Ovary (tissue), 9 donors: ENCODE measurements around the gene CHD3. TPM values are rescaled to one million over a fixed set of nuclear protein-coding genes. Genes with fewer than 3 reads are reported as not detected.

Source experiments
- DNase-seq, 5 donors: peaks; one replicate each; pipeline ENCODE4 v3.0.0-alpha.2; 2019 to 2020
- H3K27ac ChIP-seq, 2 donors: fragments of 200-600 bp; one replicate each; pipeline versions ENCODE4 v1.5.1 to v1.8.0; 2019 to 2022
- H3K27me3 ChIP-seq: fragments of 200-600 bp; one replicate; pipeline ENCODE4 v1.8.0; 2022
- H3K36me3 ChIP-seq: fragments of 200-600 bp; sonication (generic); one replicate; pipeline ENCODE4 v1.5.1; 2019
- H3K4me1 ChIP-seq: one replicate; pipeline ENCODE4 v1.8.1; 2013; ENCODE audit warnings: mild to moderate bottlenecking, moderate library complexity; ENCODE audit not compliant: insufficient read depth
- H3K4me3 ChIP-seq: fragments of 200-600 bp; sonication (generic); one replicate; pipeline ENCODE4 v1.5.1; 2017
- H3K9me3 ChIP-seq, 2 donors: fragments of 200-600 bp in 1 of 2; sonication (generic) in 1 of 2; one replicate each; pipeline versions ENCODE4 v1.5.1 to v1.8.1; 2013 to 2019; ENCODE audit warnings: mild to moderate bottlenecking in 1 of 2, moderate library complexity in 1 of 2
- CTCF ChIP-seq, 3 donors: fragments of 450-650 bp in 2 of 3; fragments of 200-600 bp in 1 of 3; IDR thresholded peaks; one replicate each; pipeline versions ENCODE4 v1.5.1 to v1.8.0; 2016 to 2022; ENCODE audit warnings: antibody characterized with exemption in 3 of 3, mild to moderate bottlenecking in 1 of 3
- EP300 ChIP-seq: sonication (generic); formaldehyde crosslinking; IDR thresholded peaks from one replicate; pipeline ENCODE4 v1.6.1; 2017; ENCODE audit warnings: antibody characterized with exemption
- POLR2A ChIP-seq: fragments of 450-650 bp; IDR thresholded peaks from one replicate; pipeline ENCODE4 v1.6.1; 2017; ENCODE audit warnings: antibody characterized with exemption, mild to moderate bottlenecking, moderate library complexity
- WGBS, 3 donors: extraction: QIAGEN DNeasy Blood & Tissue Kit in 1 of 3; methylation state at CpG; one replicate each; pipeline versions ENCODE4 v1.1.5 to v1.1.7; 2013 to 2017; 5-methylcytosine and 5-hydroxymethylcytosine counted together
- intact Hi-C, 4 donors: fragments of 100-400 bp; cut with DNase I; formaldehyde crosslinking; loops; one replicate each; pipeline versions ENCODE4 v1.11.0 to v1.15.1; 2022 to 2023
- polyA plus RNA-seq, 2 donors: library from polyadenylated mRNA; stranded (reverse); fragments of 200-250 nt in 1 of 2; fragments of 350-450 nt in 1 of 2; fragmentation: Illumina TruSeq in 1 of 2; extraction: RNeasy Lipid Tissue Mini Kit (QIAGEN cat#74804) in 1 of 2; gene quantifications; one replicate each; pipeline ENCODE4 v1.2.3, GENCODE V29; 2013 to 2014
- total RNA-seq, 7 donors: library from RNA; depleted of rRNA in 2 of 7; stranded (reverse); fragments of >200 nt in 2 of 7; fragmentation: NEBNext Ultra II Directional in 3 of 7; extraction: Animal tissue kit (Norgen Biotek cat#: 25700) in 3 of 7; gene quantifications; one replicate each; pipeline versions ENCODE4 v1.1.0 to v1.2.4, GENCODE V29; 2016 to 2023
- donor health status: DM: no; HTN: no; CAD: no; lungs with moderate emphysema.
- donor health status: DM: no; HTN: no; CAD: no.
- donor health status: Bipolar disorder and iron deficiency.
- donor health status: DM: yes; HTN: yes; CAD: no.
- donor health status: DM: no; HTN: no; CAD: no.
- donor health status: DM: yes; HTN: yes; CAD: no.

Gene CHD3
- total and polyA plus RNA-seq, 9 donors: 65.7 to 145 (median 100) TPM

- peaks cover 18% of the 10 kb centered on the region for H3K4me1 ChIP-seq
- H3K9me3 ChIP-seq: no peaks in the 10 kb centered on the region
- intact Hi-C loops: no loop called here
- DNase-seq: peak; percentile 89 to 93 (median 92)
- no peaks in the 10 kb centered on the region for H3K36me3 ChIP-seq
- TF ChIP-seq POLR2A: no peak
- no peak for TF ChIP-seq CTCF (IDR thresholded peaks at IDR 0.05)
- TF ChIP-seq EP300: no peak
- peak overlapping the region; percentile 95 to 98 for H3K27ac ChIP-seq
- no peaks in the 10 kb centered on the region for H3K27me3 ChIP-seq
- peak overlapping the region; percentile 75 for H3K4me3 ChIP-seq
- WGBS, 3 donors: 0 to 1% (median 1%) methylated on average over 35 of the region's 35 CpGs
These were observed 956 bp upstream of the CHD3 start for GRCh38 chr17:7887482-7888183.

GRCh38 chr17:7889166-7889955, 772 bp downstream of the CHD3 start:
- H3K4me3 ChIP-seq: peak overlapping the region; percentile 9
- H3K27me3 ChIP-seq: no peaks in the 10 kb centered on the region
- peak; percentile 90 to 97 (median 93) for DNase-seq
- no peaks in the 10 kb centered on the region for H3K9me3 ChIP-seq
- H3K36me3 ChIP-seq: no peaks in the 10 kb centered on the region
- peak overlapping the region; percentile 95 to 98 for H3K27ac ChIP-seq
- intact Hi-C loops: no loop called here
- 14 to 17% (median 15%) methylated on average over 11 of the region's 11 CpGs for WGBS, 3 donors
- peak; percentile 30 to 63 (median 62) for TF ChIP-seq CTCF (IDR thresholded peaks at IDR 0.05)
- no peak for TF ChIP-seq EP300
- peaks cover 18% of the 10 kb centered on the region for H3K4me1 ChIP-seq

GRCh38 chr17:7893187-7893880, 4.7 kb downstream of the CHD3 start:
- H3K4me1 ChIP-seq: peaks cover 13% of the 10 kb centered on the region
- WGBS, 3 donors: 66 to 76% (median 67%) methylated on average over 15 of the region's 15 CpGs
- H3K27me3 ChIP-seq: no peaks in the 10 kb centered on the region
- no peak overlapping the region for H3K27ac ChIP-seq
- intact Hi-C loops: no loop called here
- no peak for DNase-seq
- TF ChIP-seq EP300 (no peak), POLR2A (no peak), CTCF (IDR thresholded peaks at IDR 0.05) (no peak)
- no peaks in the 10 kb centered on the region for H3K36me3 ChIP-seq
- no peak overlapping the region for H3K4me3 ChIP-seq
- H3K9me3 ChIP-seq: no peaks in the 10 kb centered on the region

GRCh38 chr17:7894226-7894625, 5.6 kb downstream of the CHD3 start:
- Histone ChIP-seq H3K4me1 (peaks cover 5% of the 10 kb centered on the region), H3K9me3 (no peaks in the 10 kb centered on the region), H3K27me3 (no peaks in the 10 kb centered on the region), H3K4me3 (no peak overlapping the region), H3K27ac (no peak overlapping the region), H3K36me3 (no peaks in the 10 kb centered on the region)
- TF ChIP-seq EP300 (no peak), POLR2A (no peak), CTCF (IDR thresholded peaks at IDR 0.05) (no peak)
- WGBS, 3 donors: 89 to 90% (median 89%) methylated on average over 9 of the region's 9 CpGs
- intact Hi-C loops: no loop called here
- no peak for DNase-seq
